ENCODE data around the gene MAN2B1. TPM values are rescaled to one million over a fixed set of nuclear protein-coding genes. Genes with fewer than 3 reads are reported as not detected.

MAN2B1 gene
- total and polyA plus RNA-seq, 5 donors, result 19.8 to 52.6 (median 40.3) TPM

- 88% methylated on average over 10 of the region's 10 CpGs for WGBS
- intact Hi-C loops (cut with DNase I), result loop anchor here in 1 of 4 donors (10.0 kb wide), 1 partner anchor 172 kb away; no protein-coding TSS in a partner anchor
- no peak for ATAC-seq
- H3K27ac ChIP-seq (ENCODE audit: low read length), result no peak overlapping the region
- H3K4me1 ChIP-seq (ENCODE audit: control insufficient read depth, insufficient read depth, low read length), result peaks cover 3% of the 10 kb centered on the region
- no peak for DNase-seq
- H3K27me3 ChIP-seq (ENCODE audit: control insufficient read depth, insufficient read depth), result no peaks in the 10 kb centered on the region
- H3K4me3 ChIP-seq (ENCODE audit: low read length), result no peak overlapping the region
- H3K9me3 ChIP-seq (ENCODE audit: control insufficient read depth, low read length), result no peaks in the 10 kb centered on the region
Measured at GRCh38 chr19:12672744-12673143, 6.2 kb upstream of the MAN2B1 start.

GRCh38 chr19:12670159-12670928 lies 3.8 kb upstream of the MAN2B1 start:
- 41% methylated on average over 26 of the region's 26 CpGs for WGBS
- Histone ChIP-seq H3K4me3 (ENCODE audit: low read length) (peak overlapping the region; percentile 59), H3K27me3 (ENCODE audit: control insufficient read depth, insufficient read depth) (no peaks in the 10 kb centered on the region), H3K9me3 (ENCODE audit: control insufficient read depth, low read length) (no peaks in the 10 kb centered on the region), H3K27ac (ENCODE audit: low read length) (no peak overlapping the region), H3K4me1 (ENCODE audit: control insufficient read depth, insufficient read depth, low read length) (peaks cover 7% of the 10 kb centered on the region)
- intact Hi-C loops (cut with DNase I), result loop anchor here in 1 of 4 donors (10.0 kb wide), 1 partner anchor 174 kb away; no protein-coding TSS in a partner anchor
- ATAC-seq (no peak), DNase-seq (peak in 1 of 3 donors; percentile 58)

GRCh38 chr19:12669270-12670158 lies 3.0 kb upstream of the MAN2B1 start:
- H3K27ac ChIP-seq (ENCODE audit: low read length), result peak overlapping the region; percentile 97
- under 1% methylated on average over 64 of the region's 64 CpGs for WGBS
- H3K4me3 ChIP-seq (ENCODE audit: low read length), result peak overlapping the region; percentile 59
- intact Hi-C loops (cut with DNase I), result loop anchor here in 2 of 4 donors (10.0 kb wide), 2 partner anchors 105 to 175 kb away; no protein-coding TSS in a partner anchor
- H3K4me1 ChIP-seq (ENCODE audit: control insufficient read depth, insufficient read depth, low read length), result peaks cover 7% of the 10 kb centered on the region
- DNase-seq (peak; percentile 81 to 93 (median 88)), ATAC-seq (peak; percentile 67 to 69)
- no peaks in the 10 kb centered on the region for H3K9me3 ChIP-seq (ENCODE audit: control insufficient read depth, low read length)
- H3K27me3 ChIP-seq (ENCODE audit: control insufficient read depth, insufficient read depth), result no peaks in the 10 kb centered on the region

GRCh38 chr19:12668932-12669269 lies 2.4 kb upstream of the MAN2B1 start:
- peak; percentile 7 to 10 for ATAC-seq
- Histone ChIP-seq H3K27ac (ENCODE audit: low read length) (peak overlapping the region; percentile 97), H3K4me3 (ENCODE audit: low read length) (peak overlapping the region; percentile 59), H3K27me3 (ENCODE audit: control insufficient read depth, insufficient read depth) (no peaks in the 10 kb centered on the region), H3K9me3 (ENCODE audit: control insufficient read depth, low read length) (no peaks in the 10 kb centered on the region), H3K4me1 (ENCODE audit: control insufficient read depth, insufficient read depth, low read length) (peaks cover 7% of the 10 kb centered on the region)
- peak; percentile 58 to 84 (median 80) for DNase-seq
- intact Hi-C loops (cut with DNase I), result loop anchor here in 1 of 4 donors (10.0 kb wide), 1 partner anchor 104 kb away; no protein-coding TSS in a partner anchor
- WGBS, result under 1% methylated on average over 24 of the region's 24 CpGs

- ATAC-seq, result no peak
- Histone ChIP-seq H3K27me3 (ENCODE audit: control insufficient read depth, insufficient read depth) (no peaks in the 10 kb centered on the region), H3K9me3 (ENCODE audit: control insufficient read depth, low read length) (no peaks in the 10 kb centered on the region), H3K4me1 (ENCODE audit: control insufficient read depth, insufficient read depth, low read length) (peaks cover 7% of the 10 kb centered on the region), H3K4me3 (ENCODE audit: low read length) (peak overlapping the region; percentile 59), H3K27ac (ENCODE audit: low read length) (no peak overlapping the region)
- no peak for DNase-seq
- intact Hi-C loops (cut with DNase I), result loop anchor here in 1 of 4 donors (10.0 kb wide), 1 partner anchor 104 kb away; no protein-coding TSS in a partner anchor
- WGBS, result 67% methylated on average over 8 of the region's 8 CpGs
Measured at GRCh38 chr19:12668346-12668745, 1.8 kb upstream of the MAN2B1 start.

GRCh38 chr19:12667731-12668302 lies 1.3 kb upstream of the MAN2B1 start:
- no peaks in the 10 kb centered on the region for H3K27me3 ChIP-seq (ENCODE audit: control insufficient read depth, insufficient read depth)
- no peak for ATAC-seq
- 77% methylated on average over 4 of the region's 4 CpGs for WGBS
- intact Hi-C loops (cut with DNase I), result loop anchor here in 1 of 4 donors (10.0 kb wide), 1 partner anchor 103 kb away; no protein-coding TSS in a partner anchor
- no peak overlapping the region for H3K27ac ChIP-seq (ENCODE audit: low read length)
- no peaks in the 10 kb centered on the region for H3K9me3 ChIP-seq (ENCODE audit: control insufficient read depth, low read length)
- no peak overlapping the region for H3K4me3 ChIP-seq (ENCODE audit: low read length)
- no peak for DNase-seq
- peaks cover 7% of the 10 kb centered on the region for H3K4me1 ChIP-seq (ENCODE audit: control insufficient read depth, insufficient read depth, low read length)

GRCh38 chr19:12665671-12666264 lies 774 bp downstream of the MAN2B1 start:
- H3K9me3 ChIP-seq (ENCODE audit: control insufficient read depth, low read length), result no peaks in the 10 kb centered on the region
- H3K27me3 ChIP-seq (ENCODE audit: control insufficient read depth, insufficient read depth), result no peaks in the 10 kb centered on the region
- ATAC-seq (no peak), DNase-seq (peak in 1 of 3 donors; percentile 41)
- H3K4me3 ChIP-seq (ENCODE audit: low read length), result peak overlapping the region; percentile 98
- intact Hi-C loops (cut with DNase I), result loop anchor here in 1 of 4 donors (10.0 kb wide), 1 partner anchor 101 kb away; no protein-coding TSS in a partner anchor
- WGBS, result 55% methylated on average over 12 of the region's 12 CpGs
- H3K4me1 ChIP-seq (ENCODE audit: control insufficient read depth, insufficient read depth, low read length), result peaks cover 7% of the 10 kb centered on the region
- peak overlapping the region; percentile 75 for H3K27ac ChIP-seq (ENCODE audit: low read length)

GRCh38 chr19:12665281-12665573 lies 1.3 kb downstream of the MAN2B1 start:
- Histone ChIP-seq H3K4me1 (ENCODE audit: control insufficient read depth, insufficient read depth, low read length) (peaks cover 7% of the 10 kb centered on the region), H3K4me3 (ENCODE audit: low read length) (no peak overlapping the region), H3K27ac (ENCODE audit: low read length) (no peak overlapping the region), H3K9me3 (ENCODE audit: control insufficient read depth, low read length) (no peaks in the 10 kb centered on the region), H3K27me3 (ENCODE audit: control insufficient read depth, insufficient read depth) (no peaks in the 10 kb centered on the region)
- peak in 2 of 3 donors; percentile 76 for DNase-seq
- WGBS, result 81% methylated on average over 10 of the region's 10 CpGs
- no peak for ATAC-seq
- intact Hi-C loops (cut with DNase I), result loop anchor here in 1 of 4 donors (10.0 kb wide), 1 partner anchor 100 kb away; no protein-coding TSS in a partner anchor

GRCh38 chr19:12664406-12665280 lies 1.9 kb downstream of the MAN2B1 start:
- H3K27ac ChIP-seq (ENCODE audit: low read length), result no peak overlapping the region
- no peak for ATAC-seq

More at GRCh38 chr19:12664406-12665280, 1.9 kb downstream of the MAN2B1 start:
- Histone ChIP-seq H3K9me3 (ENCODE audit: control insufficient read depth, low read length) (no peaks in the 10 kb centered on the region), H3K27me3 (ENCODE audit: control insufficient read depth, insufficient read depth) (no peaks in the 10 kb centered on the region), H3K4me1 (ENCODE audit: control insufficient read depth, insufficient read depth, low read length) (peaks cover 7% of the 10 kb centered on the region), H3K4me3 (ENCODE audit: low read length) (no peak overlapping the region)
- DNase-seq, result peak in 1 of 3 donors; percentile 65
- intact Hi-C loops (cut with DNase I), result loop anchor here in 1 of 4 donors (10.0 kb wide), 1 partner anchor 100 kb away; no protein-coding TSS in a partner anchor
- WGBS, result 86% methylated on average over 29 of the region's 29 CpGs

Measured in right cardiac atrium (tissue), 5 donors.